GM19351 (cell line): ENCODE measurements around the gene RBM5.

Source experiments
- ATAC-seq: cut with Tn5 transposase; IDR thresholded peaks from one replicate; pipeline ENCODE4 v1.9.1; 2021; ENCODE audit warnings: mild to moderate bottlenecking, moderate library complexity; ENCODE audit not compliant: unreplicated experiment

Gene RBM5

GRCh38 chr3:50121072-50122032 is 32.6 kb downstream of the RBM5 start:
- ATAC-seq, result no peak

GRCh38 chr3:50122071-50122470 is 33.4 kb downstream of the RBM5 start:
- ATAC-seq, result no peak

- ATAC-seq, result no peak
These were observed 34.1 kb downstream of the RBM5 start for GRCh38 chr3:50122661-50123391.

- ATAC-seq, result no peak
These were observed 34.8 kb downstream of the RBM5 start for GRCh38 chr3:50123394-50124051.

- ATAC-seq, result no peak
These were observed 35.5 kb downstream of the RBM5 start for GRCh38 chr3:50124052-50124799.

- no peak for ATAC-seq
These were observed 36.1 kb downstream of the RBM5 start for GRCh38 chr3:50124800-50125178.

GRCh38 chr3:50125541-50126286 is 37.0 kb downstream of the RBM5 start:
- ATAC-seq, result no peak

- no peak for ATAC-seq
These were observed 37.8 kb downstream of the RBM5 start for GRCh38 chr3:50126287-50127211.

GRCh38 chr3:50127251-50127691 is 38.6 kb downstream of the RBM5 start:
- no peak for ATAC-seq

GRCh38 chr3:50128001-50128400 is 39.3 kb downstream of the RBM5 start:
- no peak for ATAC-seq

GRCh38 chr3:50130436-50130835 is 41.7 kb downstream of the RBM5 start:
- ATAC-seq, result no peak

- ATAC-seq, result no peak
These were observed 43.9 kb downstream of the RBM5 start for GRCh38 chr3:50132421-50133282.

GRCh38 chr3:50133283-50133615 is 44.5 kb downstream of the RBM5 start:
- no peak for ATAC-seq

GRCh38 chr3:50134367-50134766 is 45.6 kb downstream of the RBM5 start:
- no peak for ATAC-seq

GRCh38 chr3:50135964-50136363 is 47.2 kb downstream of the RBM5 start:
- no peak for ATAC-seq

- ATAC-seq, result no peak
These were observed 48.1 kb downstream of the RBM5 start for GRCh38 chr3:50136714-50137405.

GRCh38 chr3:50137531-50137930 is 48.8 kb downstream of the RBM5 start:
- ATAC-seq, result no peak
